Right lung (tissue), 5 donors: ENCODE data around the gene LBP. TPM values are rescaled to one million over a fixed set of nuclear protein-coding genes. Genes with fewer than 3 reads are reported as not detected.
"Not testable (repeated sequence)": the region's sequence is repeated elsewhere in the genome, so short reads cannot be mapped to it uniquely, and the experiment has no call there.

ENCODE experiments used
- DNase-seq, 2 donors: peaks; one replicate each; pipeline ENCODE4 v3.0.0-alpha.2; 2013
- polyA plus RNA-seq, 5 donors: library from polyadenylated mRNA; unstranded; fragments of 120-200 nt; gene quantifications; one replicate each; pipeline versions ENCODE4 v1.2.1 to v1.2.3, GENCODE V29; 2013; ENCODE audit warnings: inconsistent platforms in 1 of 5, low replicate concordance in 1 of 5; ENCODE audit not compliant: insufficient read length in 5 of 5, insufficient read depth in 1 of 5

The LBP gene
- polyA plus RNA-seq, 5 donors, result not detected

GRCh38 chr20:38395751-38396395 lies 49.6 kb downstream of the LBP start:
- DNase-seq, result not testable (repeated sequence)

GRCh38 chr20:38402089-38402488 lies 55.8 kb downstream of the LBP start:
- no peak for DNase-seq

GRCh38 chr20:38402816-38403215 lies 56.5 kb downstream of the LBP start:
- no peak for DNase-seq

GRCh38 chr20:38404016-38404415 lies 57.7 kb downstream of the LBP start:
- no peak for DNase-seq

GRCh38 chr20:38405132-38405531 lies 58.9 kb downstream of the LBP start:
- DNase-seq, result no peak

GRCh38 chr20:38406476-38406875 lies 60.2 kb downstream of the LBP start:
- no peak for DNase-seq

- DNase-seq, result no peak
Observed at GRCh38 chr20:38407321-38407720, 61.0 kb downstream of the LBP start.

- not testable (repeated sequence) for DNase-seq
Observed at GRCh38 chr20:38407822-38408221, 61.5 kb downstream of the LBP start.

- DNase-seq, result no peak
Observed at GRCh38 chr20:38412877-38413577, 66.7 kb downstream of the LBP start.

GRCh38 chr20:38414769-38415450 lies 68.6 kb downstream of the LBP start:
- no peak for DNase-seq

- no peak for DNase-seq
Observed at GRCh38 chr20:38418509-38419204, 72.4 kb downstream of the LBP start.

- no peak for DNase-seq
Observed at GRCh38 chr20:38420388-38421085, 74.3 kb downstream of the LBP start.

- DNase-seq, result no peak
Observed at GRCh38 chr20:38421915-38422314, 75.6 kb downstream of the LBP start.

GRCh38 chr20:38423541-38423940 lies 77.3 kb downstream of the LBP start:
- DNase-seq, result no peak

- no peak for DNase-seq
Observed at GRCh38 chr20:38424401-38424800, 78.1 kb downstream of the LBP start.

- no peak for DNase-seq
Observed at GRCh38 chr20:38426006-38426897, 80.0 kb downstream of the LBP start.
